Subcutaneous abdominal adipose tissue (tissue), 5 donors: ENCODE measurements around the gene EPHX1.
"Not testable (repeated sequence)": the region's sequence is repeated elsewhere in the genome, so short reads cannot be mapped to it uniquely, and the experiment has no call there.

Experiments used
- H3K27ac ChIP-seq: one replicate; pipeline ENCODE4 v1.7.0; 2013; ENCODE audit warnings: low read depth, mild to moderate bottlenecking, inconsistent platforms, low read length, moderate library complexity
- H3K27me3 ChIP-seq, 5 donors: one replicate each; pipeline ENCODE4 v1.7.0; 2013; ENCODE audit warnings: low read length in 5 of 5, inconsistent platforms in 1 of 5; ENCODE audit not compliant: control insufficient read depth in 5 of 5, insufficient read depth in 4 of 5
- H3K36me3 ChIP-seq, 5 donors: one replicate each; pipeline ENCODE4 v1.7.0; 2013; ENCODE audit warnings: low read length in 5 of 5; ENCODE audit not compliant: control insufficient read depth in 5 of 5, insufficient read depth in 5 of 5
- H3K4me1 ChIP-seq, 5 donors: one replicate each; pipeline ENCODE4 v1.7.0; 2013; ENCODE audit warnings: low read length in 5 of 5, mild to moderate bottlenecking in 3 of 5, moderate library complexity in 1 of 5; ENCODE audit not compliant: control insufficient read depth in 5 of 5, insufficient read depth in 5 of 5
- H3K4me3 ChIP-seq, 5 donors: one replicate each; pipeline ENCODE4 v1.7.0; 2013; ENCODE audit warnings: low read length in 5 of 5, low read depth in 1 of 5
- H3K9ac ChIP-seq, 5 donors: one replicate each; pipeline ENCODE4 v1.7.0; 2013; ENCODE audit warnings: low read length in 5 of 5, mild to moderate bottlenecking in 4 of 5, moderate library complexity in 3 of 5
- H3K9me3 ChIP-seq, 5 donors: one replicate each; pipeline ENCODE4 v1.7.0; 2013; ENCODE audit warnings: low read length in 5 of 5; ENCODE audit not compliant: control insufficient read depth in 5 of 5
- donor health status: healthy.
- donor health status: healthy.
- donor health status: healthy.
- donor health status: healthy.
- donor health status: healthy.

Gene EPHX1

GRCh38 chr1:225777583-225778336, 32.2 kb upstream of the EPHX1 start, which contains the start of gene SRP9:
Gene SRP9, plus strand, starts transcription at chr1:225777826. Its CDS starts 115 bp downstream, at chr1:225777941.
- no peaks in the 10 kb centered on the region for H3K9me3 ChIP-seq
- peak within 1 kb of the TSS; percentile 77 to 97 (median 94) for H3K4me3 ChIP-seq
- H3K27ac ChIP-seq = peak within 1 kb of the TSS; percentile 89
- no peaks in the 10 kb centered on the region for H3K27me3 ChIP-seq
- H3K9ac ChIP-seq = peak within 1 kb of the TSS; percentile 50 to 98 (median 94)
- H3K4me1 ChIP-seq = peaks cover 0 to 50% (median 43%) of the 10 kb centered on the region in 5 donors
- H3K36me3 ChIP-seq = no peaks in the 10 kb centered on the region

GRCh38 chr1:225778337-225778669, 31.6 kb upstream of the EPHX1 start:
- Histone ChIP-seq H3K4me3 (peak overlapping the region; percentile 77 to 97 (median 94)), H3K36me3 (peaks cover 0 to 1% (median 0%) of the 10 kb centered on the region in 5 donors), H3K27ac (peak overlapping the region; percentile 89), H3K4me1 (peaks cover 0 to 50% (median 42%) of the 10 kb centered on the region in 5 donors), H3K9me3 (no peaks in the 10 kb centered on the region), H3K9ac (peak overlapping the region; percentile 50 to 98 (median 94)), H3K27me3 (no peaks in the 10 kb centered on the region)

- Histone ChIP-seq H3K4me1 (peaks cover 2 to 50% (median 43%) of the 10 kb centered on the region in 5 donors), H3K4me3 (peak overlapping the region in 4 of 5 donors; percentile 77 to 97 (median 92)), H3K27ac (peak overlapping the region; percentile 89), H3K9ac (peak overlapping the region in 2 of 5 donors; percentile 97 to 98)
- not testable (repeated sequence) for H3K9me3 ChIP-seq, H3K27me3 ChIP-seq, H3K36me3 ChIP-seq
Measured at GRCh38 chr1:225779165-225779564, 30.8 kb upstream of the EPHX1 start.

GRCh38 chr1:225780134-225780533, 29.8 kb upstream of the EPHX1 start:
- Histone ChIP-seq H3K27me3 (no peaks in the 10 kb centered on the region), H3K36me3 (peaks cover 4 to 11% (median 7%) of the 10 kb centered on the region in 5 donors), H3K27ac (peak overlapping the region; percentile 4), H3K9me3 (no peaks in the 10 kb centered on the region), H3K4me3 (peak overlapping the region in 1 of 5 donors; percentile 22), H3K4me1 (peaks cover 2 to 50% (median 43%) of the 10 kb centered on the region in 5 donors), H3K9ac (no peak overlapping the region)

- no peaks in the 10 kb centered on the region for H3K27me3 ChIP-seq
- H3K9me3 ChIP-seq = no peaks in the 10 kb centered on the region
- peaks cover 7 to 13% (median 8%) of the 10 kb centered on the region in 5 donors for H3K36me3 ChIP-seq
- H3K27ac ChIP-seq = peak overlapping the region; percentile 49
- H3K4me1 ChIP-seq = peaks cover 2 to 50% (median 43%) of the 10 kb centered on the region in 5 donors
- H3K4me3 ChIP-seq = no peak overlapping the region
- H3K9ac ChIP-seq = peak overlapping the region in 1 of 5 donors; percentile 25
Measured at GRCh38 chr1:225780630-225781029, 29.3 kb upstream of the EPHX1 start.

GRCh38 chr1:225789142-225789541, 20.8 kb upstream of the EPHX1 start:
- not testable (repeated sequence) for H3K9me3 ChIP-seq, H3K27me3 ChIP-seq, H3K4me3 ChIP-seq, H3K27ac ChIP-seq, H3K4me1 ChIP-seq, H3K9ac ChIP-seq
- peaks cover 15 to 61% (median 44%) of the 10 kb centered on the region in 5 donors for H3K36me3 ChIP-seq

GRCh38 chr1:225794954-225795353, 15.0 kb upstream of the EPHX1 start:
- no peak overlapping the region for H3K4me3 ChIP-seq
- peaks cover 0 to 3% (median 0%) of the 10 kb centered on the region in 5 donors for H3K4me1 ChIP-seq
- no peak overlapping the region for H3K27ac ChIP-seq
- peaks cover 0 to 20% (median 11%) of the 10 kb centered on the region in 5 donors for H3K36me3 ChIP-seq
- no peaks in the 10 kb centered on the region for H3K9me3 ChIP-seq
- H3K27me3 ChIP-seq = no peaks in the 10 kb centered on the region
- H3K9ac ChIP-seq = no peak overlapping the region

- not testable (repeated sequence) for H3K4me1 ChIP-seq, H3K9ac ChIP-seq, H3K27ac ChIP-seq, H3K27me3 ChIP-seq, H3K4me3 ChIP-seq, H3K9me3 ChIP-seq
- H3K36me3 ChIP-seq = peaks cover 0 to 14% (median 4%) of the 10 kb centered on the region in 5 donors
Measured at GRCh38 chr1:225796097-225796496, 13.8 kb upstream of the EPHX1 start.

- H3K27ac ChIP-seq, H3K4me3 ChIP-seq, H3K9ac ChIP-seq, H3K36me3 ChIP-seq, H3K4me1 ChIP-seq, H3K27me3 ChIP-seq, H3K9me3 ChIP-seq: not testable (repeated sequence)
Measured at GRCh38 chr1:225801146-225801545, 8.8 kb upstream of the EPHX1 start.

GRCh38 chr1:225806249-225806648, 3.7 kb upstream of the EPHX1 start:
- H3K9me3 ChIP-seq = no peaks in the 10 kb centered on the region
- H3K4me1 ChIP-seq = peaks cover 0 to 15% (median 11%) of the 10 kb centered on the region in 5 donors
- H3K9ac ChIP-seq = no peak overlapping the region
- H3K27ac ChIP-seq = no peak overlapping the region
- H3K4me3 ChIP-seq = no peak overlapping the region
- H3K36me3 ChIP-seq = no peaks in the 10 kb centered on the region
- no peaks in the 10 kb centered on the region for H3K27me3 ChIP-seq
